Measurements from ENCODE around the gene MRPL50. TPM values are rescaled to one million over a fixed set of nuclear protein-coding genes. Genes with fewer than 3 reads are reported as not detected.

The MRPL50 gene
- polyA plus RNA-seq, 1 of the 3 experiments (the other 2 are of a cell fraction): 6.3 TPM

GRCh38 chr9:101394687-101395086 is 3.7 kb downstream of the MRPL50 start:
- Histone ChIP-seq H3K4me1 (ENCODE audit: control insufficient read depth in 1 of 2, insufficient read depth in 2 of 2, low read depth in 1 of 2, low read length in 1 of 2) (peaks cover 2% of the 10 kb centered on the region in 2 experiments; a peak in 3 of 4 replicates), H3K9me2 (no peaks in the 10 kb centered on the region), H3K9ac (no peak overlapping the region), H3K4me3 (ENCODE audit: low read depth in 2 of 2, low read length in 1 of 2) (no peak overlapping the region), H2AFZ (ENCODE audit: low read depth) (no peak overlapping the region), H3K27me3 (ENCODE audit: insufficient read depth) (no peaks in the 10 kb centered on the region), H3K36me3 (replicated peaks in 1 of 2; ENCODE audit: control insufficient read depth in 1 of 2, insufficient read depth in 2 of 2, low read length in 1 of 2) (peaks cover 16 to 38% of the 10 kb centered on the region in 2 experiments), H3K79me2 (ENCODE audit: insufficient read depth) (peaks cover 84% of the 10 kb centered on the region), H3K27ac (ENCODE audit: low read depth in 2 of 2, low read length in 1 of 2) (no peak overlapping the region), H3K4me2 (no peak overlapping the region), H4K20me1 (ENCODE audit: insufficient read depth) (no peaks in the 10 kb centered on the region), H3F3A (replicated peaks; ENCODE audit: insufficient read depth) (no peaks in the 10 kb centered on the region), H3K9me3 (0 out of 2 replicates have a peak, but pooled peaks cover 5% of the 10 kb centered on the region)
- CTCF ChIA-PET: no interaction called here
- TF ChIP-seq USF1 (IDR thresholded peaks at IDR 0.05; ENCODE audit: borderline replicate concordance, low read depth) (no peak), POLR2AphosphoS5 (IDR thresholded peaks at IDR 0.05; ENCODE audit: low read depth, low read length) (no peak), MEF2A (IDR thresholded peaks at IDR 0.05; ENCODE audit: borderline replicate concordance, low read depth) (no peak), RFX5 (IDR thresholded peaks at IDR 0.05; ENCODE audit: low read length) (no peak)
- 95% methylated on average over 1 of the region's 1 CpG for WGBS (ENCODE audit: low lambda C conversion rate)
- POLR2A ChIA-PET: no interaction called here
- DNase-seq: no peak

- no peaks in the 10 kb centered on the region; a peak in 1 of 4 replicates for H3K4me1 ChIP-seq (ENCODE audit: control insufficient read depth in 1 of 2, insufficient read depth in 2 of 2, low read depth in 1 of 2, low read length in 1 of 2)
- DNase-seq: no peak
- H3K79me2 ChIP-seq (ENCODE audit: insufficient read depth): peaks cover 73% of the 10 kb centered on the region
- 0 out of 2 replicates have a peak, but pooled peaks cover 5% of the 10 kb centered on the region for H3K9me3 ChIP-seq
- H2AFZ ChIP-seq (ENCODE audit: low read depth): no peak overlapping the region
- H3K4me2 ChIP-seq: no peak overlapping the region
- 97% methylated on average over 3 of the region's 3 CpGs for WGBS (ENCODE audit: low lambda C conversion rate)
- H3K36me3 ChIP-seq (replicated peaks in 1 of 2; ENCODE audit: control insufficient read depth in 1 of 2, insufficient read depth in 2 of 2, low read length in 1 of 2): peaks cover 32 to 44% of the 10 kb centered on the region in 2 experiments
- ChIA-PET POLR2A (no interaction called here), CTCF (no interaction called here)
- H4K20me1 ChIP-seq (ENCODE audit: insufficient read depth): no peaks in the 10 kb centered on the region
- H3K27me3 ChIP-seq (ENCODE audit: insufficient read depth): no peaks in the 10 kb centered on the region
- H3F3A ChIP-seq (replicated peaks; ENCODE audit: insufficient read depth): no peaks in the 10 kb centered on the region
- H3K27ac ChIP-seq (ENCODE audit: low read depth in 2 of 2, low read length in 1 of 2): no peak overlapping the region
- TF ChIP-seq JUND (IDR thresholded peaks at IDR 0.05) (no peak), PBX3 (IDR thresholded peaks at IDR 0.05) (no peak), FOXM1 (IDR thresholded peaks at IDR 0.05; ENCODE audit: low read depth) (no peak), NRF1 (IDR thresholded peaks at IDR 0.05; ENCODE audit: low read depth, low read length) (no peak), MXI1 (IDR thresholded peaks at IDR 0.05; ENCODE audit: low read depth, low read length) (no peak), IRF3 (IDR thresholded peaks at IDR 0.05; ENCODE audit: low read depth, low read length) (no peak), FOXJ3 (CRISPR knock-in tag; IDR thresholded peaks at IDR 0.05) (no peak), RXRA (IDR thresholded peaks at IDR 0.05; ENCODE audit: borderline replicate concordance, low read depth) (no peak), TCF12 (IDR thresholded peaks at IDR 0.05) (no peak), SIN3A (IDR thresholded peaks at IDR 0.05; ENCODE audit: borderline replicate concordance, low read depth, low read length) (no peak), RCOR1 (IDR thresholded peaks at IDR 0.05; ENCODE audit: low read length) (no peak), FOSL2 (IDR thresholded peaks at IDR 0.05; ENCODE audit: borderline replicate concordance, low read depth) (no peak), GATA2 (CRISPR knock-in tag; IDR thresholded peaks at IDR 0.05) (no peak), MEF2A (IDR thresholded peaks at IDR 0.05; ENCODE audit: borderline replicate concordance, low read depth) (no peak), CTCF (IDR thresholded peaks at IDR 0.05) (no peak), POLR2AphosphoS5 (IDR thresholded peaks at IDR 0.05; ENCODE audit: low read depth, low read length) (no peak)
- H3K9me2 ChIP-seq: no peaks in the 10 kb centered on the region
- no peak overlapping the region for H3K4me3 ChIP-seq (ENCODE audit: low read depth in 2 of 2, low read length in 1 of 2)
- no peak overlapping the region for H3K9ac ChIP-seq
These were observed 5.3 kb downstream of the MRPL50 start for GRCh38 chr9:101393135-101393534.
